GM21825 (cell line): ENCODE results near the gene PRSS2.
A peak's percentile ranks its signal among the peaks of the same experiment; 100 is the strongest.

Source experiments
- ATAC-seq: cut with Tn5 transposase; IDR thresholded peaks from one replicate; pipeline ENCODE4 v1.9.1; 2021; ENCODE audit warnings: mild to moderate bottlenecking, moderate library complexity; ENCODE audit not compliant: unreplicated experiment

The PRSS2 gene

DNA sequence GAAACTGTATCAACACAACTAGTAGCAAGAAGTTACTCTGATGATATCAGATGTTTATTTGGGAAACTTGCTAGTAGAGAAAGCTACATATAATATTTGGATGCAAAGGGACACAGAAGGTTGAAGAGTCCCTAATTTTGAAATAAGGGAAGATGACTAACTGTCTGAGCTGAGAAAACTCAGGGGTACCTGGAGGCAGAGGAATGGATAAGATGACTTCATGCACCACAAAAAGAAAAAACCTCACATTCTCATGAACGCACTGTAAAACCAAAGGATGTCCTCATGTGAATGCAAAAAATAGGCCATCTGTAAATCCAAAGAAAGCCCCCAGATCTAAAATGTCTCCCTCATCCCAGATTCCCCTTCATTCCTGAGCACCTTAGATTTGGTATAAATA, 29.3 kb downstream of the PRSS2 start:
- ATAC-seq: no peak

DNA sequence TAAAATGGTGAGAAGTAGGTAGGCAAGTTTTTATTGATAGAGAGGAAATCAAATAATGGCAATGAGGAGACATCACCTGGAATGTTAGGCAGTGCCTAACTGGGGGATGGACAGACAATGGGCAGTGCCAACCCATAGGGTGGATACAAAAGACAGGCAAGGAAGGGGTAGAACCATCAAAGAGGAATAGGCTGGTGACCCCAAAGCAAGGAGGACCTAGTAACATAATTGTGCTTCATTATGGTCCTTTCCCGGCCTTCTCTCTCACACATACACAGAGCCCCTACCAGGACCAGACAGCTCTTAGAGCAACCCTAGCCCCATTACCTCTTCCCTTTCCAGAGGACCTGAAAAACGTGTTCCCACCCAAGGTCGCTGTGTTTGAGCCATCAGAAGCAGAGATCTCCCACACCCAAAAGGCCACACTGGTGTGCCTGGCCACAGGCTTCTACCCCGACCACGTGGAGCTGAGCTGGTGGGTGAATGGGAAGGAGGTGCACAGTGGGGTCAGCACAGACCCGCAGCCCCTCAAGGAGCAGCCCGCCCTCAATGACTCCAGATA, 30.0 kb downstream of the PRSS2 start:
- ATAC-seq: no peak

DNA sequence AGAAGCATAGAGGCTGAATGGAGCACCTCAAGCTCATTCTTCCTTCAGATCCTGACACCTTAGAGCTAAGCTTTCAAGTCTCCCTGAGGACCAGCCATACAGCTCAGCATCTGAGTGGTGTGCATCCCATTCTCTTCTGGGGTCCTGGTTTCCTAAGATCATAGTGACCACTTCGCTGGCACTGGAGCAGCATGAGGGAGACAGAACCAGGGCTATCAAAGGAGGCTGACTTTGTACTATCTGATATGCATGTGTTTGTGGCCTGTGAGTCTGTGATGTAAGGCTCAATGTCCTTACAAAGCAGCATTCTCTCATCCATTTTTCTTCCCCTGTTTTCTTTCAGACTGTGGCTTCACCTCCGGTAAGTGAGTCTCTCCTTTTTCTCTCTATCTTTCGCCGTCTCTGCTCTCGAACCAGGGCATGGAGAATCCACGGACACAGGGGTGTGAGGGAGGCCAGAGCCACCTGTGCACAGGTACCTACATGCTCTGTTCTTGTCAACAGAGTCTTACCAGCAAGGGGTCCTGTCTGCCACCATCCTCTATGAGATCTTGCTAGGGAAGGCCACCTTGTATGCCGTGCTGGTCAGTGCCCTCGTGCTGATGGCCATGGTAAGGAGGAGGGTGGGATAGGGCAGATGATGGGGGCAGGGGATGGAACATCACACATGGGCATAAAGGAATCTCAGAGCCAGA, 31.0 kb downstream of the PRSS2 start:
- ATAC-seq: no peak

DNA sequence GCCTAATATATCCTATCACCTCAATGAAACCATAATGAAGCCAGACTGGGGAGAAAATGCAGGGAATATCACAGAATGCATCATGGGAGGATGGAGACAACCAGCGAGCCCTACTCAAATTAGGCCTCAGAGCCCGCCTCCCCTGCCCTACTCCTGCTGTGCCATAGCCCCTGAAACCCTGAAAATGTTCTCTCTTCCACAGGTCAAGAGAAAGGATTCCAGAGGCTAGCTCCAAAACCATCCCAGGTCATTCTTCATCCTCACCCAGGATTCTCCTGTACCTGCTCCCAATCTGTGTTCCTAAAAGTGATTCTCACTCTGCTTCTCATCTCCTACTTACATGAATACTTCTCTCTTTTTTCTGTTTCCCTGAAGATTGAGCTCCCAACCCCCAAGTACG, 31.5 kb downstream of the PRSS2 start:
- ATAC-seq: no peak

DNA sequence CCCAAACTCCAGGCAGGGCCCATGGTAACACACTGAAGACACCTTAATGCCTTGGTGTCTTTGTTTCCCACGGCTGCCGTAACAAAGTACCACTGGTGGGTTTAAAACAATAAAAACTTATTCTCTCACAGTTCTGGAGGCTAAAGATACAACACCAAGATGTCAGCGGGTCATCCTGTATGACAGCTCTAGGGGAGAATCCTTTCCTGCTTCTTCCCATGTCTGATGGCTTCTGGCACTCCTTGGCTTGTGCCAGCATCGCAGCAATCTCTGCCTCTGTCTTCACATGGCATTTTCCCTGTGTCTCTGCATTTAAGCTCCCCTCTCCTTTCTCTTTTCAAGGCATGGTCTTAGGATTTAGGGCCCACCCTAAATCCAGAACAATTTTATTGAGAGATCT, 33.1 kb downstream of the PRSS2 start:
- ATAC-seq: no peak

DNA sequence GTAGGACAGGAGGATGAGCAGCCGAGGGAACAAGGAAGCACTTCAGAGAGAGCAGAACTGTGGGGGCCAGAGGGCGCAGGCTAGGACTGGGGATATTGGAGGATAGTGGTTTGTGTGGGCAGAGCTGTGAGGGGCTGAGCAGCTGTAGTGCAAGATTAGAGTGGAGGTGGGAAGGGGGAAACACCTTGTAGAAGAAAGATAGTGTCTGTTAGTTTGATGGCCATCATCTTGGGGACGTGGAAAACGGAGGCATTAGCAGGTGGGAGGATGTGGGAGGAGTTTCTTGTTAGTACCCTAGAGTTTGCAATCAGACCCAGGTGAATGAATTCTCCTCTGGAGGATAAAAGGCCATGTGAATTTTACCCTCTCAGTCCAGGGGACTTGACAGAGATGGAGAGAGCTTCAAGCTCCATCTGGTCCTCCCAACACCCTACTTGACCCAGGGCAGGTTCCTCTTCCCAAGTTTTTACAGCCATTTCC, 34.0 kb downstream of the PRSS2 start:
- ATAC-seq: no peak

DNA sequence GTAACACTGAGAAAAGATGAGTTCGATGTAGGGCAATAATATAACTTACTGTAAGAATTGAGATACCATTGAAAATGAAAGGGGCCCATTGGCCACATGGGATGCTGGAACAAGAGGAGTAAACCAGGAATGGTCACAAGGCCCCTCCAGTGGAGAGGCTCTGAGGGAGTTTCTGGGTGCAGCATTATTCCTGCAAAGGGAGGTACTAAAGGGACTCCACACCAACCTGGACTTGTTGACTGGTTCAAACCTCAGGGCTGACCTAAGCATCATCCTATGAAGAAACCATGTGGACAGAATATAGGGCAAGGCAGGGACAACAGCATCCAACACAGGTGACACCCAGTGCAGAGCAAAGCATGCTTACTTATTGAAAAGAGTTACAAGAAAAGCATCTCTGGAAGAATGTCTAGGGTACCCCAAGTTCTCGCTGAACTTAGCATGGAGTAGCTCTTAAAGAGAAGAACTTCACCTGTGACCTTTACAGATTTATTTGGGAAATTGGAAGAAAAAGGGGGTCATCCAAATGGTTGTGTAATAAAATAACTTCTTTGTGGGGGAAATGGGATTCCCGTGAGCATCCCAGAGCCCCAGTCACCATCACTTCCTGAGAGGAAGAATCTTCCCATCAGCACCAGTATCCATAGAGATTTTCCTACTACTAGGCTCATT, 34.7 kb downstream of the PRSS2 start:
- ATAC-seq: no peak

DNA sequence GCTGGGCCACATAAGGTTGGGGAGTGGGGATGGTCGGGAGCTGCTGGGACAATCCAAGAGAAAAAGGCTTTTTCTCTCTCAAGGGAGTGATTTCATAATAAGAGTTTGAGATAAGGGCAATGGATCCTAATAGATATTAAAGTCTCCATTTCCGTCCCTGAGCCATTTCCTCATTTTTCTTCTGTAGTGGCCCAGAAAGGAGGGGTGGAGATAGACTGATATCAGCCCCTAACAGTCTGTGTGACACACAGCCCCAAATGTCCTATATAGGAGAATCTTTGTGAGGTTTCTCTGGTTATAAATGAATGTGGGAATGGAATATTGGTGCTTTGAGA, 35.2 kb downstream of the PRSS2 start:
- no peak for ATAC-seq

DNA sequence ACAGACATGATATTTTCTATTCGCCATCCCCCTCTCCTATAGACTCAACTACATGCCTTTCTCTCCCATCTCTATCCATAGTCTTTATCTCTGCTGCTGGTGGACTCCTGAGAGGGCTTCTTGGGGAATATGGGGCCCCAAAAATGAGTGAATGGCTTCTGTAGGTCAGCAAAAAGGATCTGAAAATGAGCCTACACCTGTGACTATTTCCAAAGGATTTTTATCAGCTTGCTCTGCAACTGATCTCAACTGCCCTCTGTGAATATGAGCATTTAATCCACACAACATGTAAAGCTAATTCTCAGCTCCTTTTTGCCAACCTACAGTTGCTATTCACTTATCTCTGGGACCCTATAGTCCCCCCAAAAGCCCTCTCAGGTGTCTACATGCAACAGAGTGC, 36.2 kb downstream of the PRSS2 start:
- ATAC-seq: no peak

DNA sequence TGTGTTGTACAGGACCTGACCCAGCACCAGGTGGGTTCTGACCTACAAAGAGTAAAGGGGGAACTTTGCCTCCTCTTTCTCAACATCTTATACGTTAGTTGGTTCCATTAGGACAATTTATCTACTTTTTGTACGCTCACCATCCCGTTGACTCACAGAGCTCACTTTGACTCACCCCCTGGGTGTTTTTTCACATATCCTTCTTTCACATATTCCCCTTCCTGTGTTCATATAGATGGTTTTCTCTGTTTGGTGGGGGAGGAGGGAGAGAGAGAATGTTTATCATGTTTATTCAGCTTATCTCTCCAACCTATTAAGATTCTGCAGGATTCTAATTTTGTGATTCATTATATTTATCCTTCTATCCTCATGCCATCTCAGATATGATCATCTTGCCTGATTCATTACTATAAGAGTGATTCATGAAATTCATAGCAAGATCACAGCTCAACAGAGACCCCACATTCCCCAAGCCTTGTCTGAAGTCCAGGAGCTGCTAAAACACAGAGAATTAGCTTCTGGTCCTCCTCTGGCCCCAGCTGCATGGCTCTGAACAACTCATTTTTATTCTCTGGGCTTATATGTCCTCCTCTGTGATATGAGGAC, 37.2 kb downstream of the PRSS2 start:
- ATAC-seq: peak; percentile 27

DNA sequence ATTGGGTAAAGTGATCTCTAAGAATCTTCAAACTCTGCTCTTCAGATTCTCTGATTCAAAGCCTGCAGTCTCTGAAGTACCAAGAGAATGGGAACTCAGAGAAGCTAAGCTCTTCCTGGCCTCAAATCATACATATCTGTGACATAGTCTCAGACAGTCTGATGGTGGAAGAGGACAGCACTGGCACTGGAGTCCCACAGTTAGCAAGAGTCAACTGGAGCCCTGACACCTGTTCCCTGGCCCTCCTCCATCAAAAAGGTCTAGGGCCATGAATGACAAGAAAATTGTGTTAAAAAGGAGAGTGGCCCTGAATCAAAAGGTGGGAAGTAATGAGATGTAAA, 37.7 kb downstream of the PRSS2 start:
- ATAC-seq: peak; percentile 23

DNA sequence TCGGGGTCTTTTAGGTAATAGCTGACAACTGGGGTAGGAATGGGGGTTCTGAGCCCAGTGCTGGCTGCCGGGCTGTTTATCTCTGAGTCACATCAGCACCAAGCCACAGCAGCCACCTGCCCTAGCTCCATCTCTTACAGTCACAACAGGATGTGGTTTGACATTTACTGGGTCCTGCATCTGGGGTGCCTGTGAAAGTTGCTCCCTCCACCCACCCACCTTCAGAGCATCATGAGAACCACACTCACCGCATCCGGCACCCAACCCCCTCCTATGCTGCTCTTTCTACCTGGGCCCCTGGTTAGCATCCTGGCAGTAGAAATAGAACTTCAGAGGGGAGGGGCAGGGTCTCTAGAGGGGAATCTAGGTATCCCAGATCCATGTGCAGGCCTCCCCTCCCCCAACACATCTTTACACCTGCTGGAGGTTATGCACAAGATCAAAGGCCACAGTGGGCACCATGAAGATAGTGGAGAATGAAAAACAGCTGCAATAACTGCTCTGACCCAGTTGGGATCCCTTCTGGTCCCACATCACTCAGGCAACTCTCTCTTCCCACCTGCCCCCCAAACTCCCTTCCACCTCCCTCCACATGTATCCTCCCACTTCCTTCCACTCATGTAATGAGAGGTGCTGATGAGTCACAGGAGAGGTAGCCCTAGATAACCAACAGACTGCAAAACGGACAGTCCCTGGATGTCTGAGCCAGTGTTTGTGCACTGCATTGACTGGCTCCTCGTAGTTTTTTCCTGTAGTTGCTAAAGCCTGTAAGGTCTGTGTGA, 38.2 kb downstream of the PRSS2 start:
- ATAC-seq: peak; percentile 86

DNA sequence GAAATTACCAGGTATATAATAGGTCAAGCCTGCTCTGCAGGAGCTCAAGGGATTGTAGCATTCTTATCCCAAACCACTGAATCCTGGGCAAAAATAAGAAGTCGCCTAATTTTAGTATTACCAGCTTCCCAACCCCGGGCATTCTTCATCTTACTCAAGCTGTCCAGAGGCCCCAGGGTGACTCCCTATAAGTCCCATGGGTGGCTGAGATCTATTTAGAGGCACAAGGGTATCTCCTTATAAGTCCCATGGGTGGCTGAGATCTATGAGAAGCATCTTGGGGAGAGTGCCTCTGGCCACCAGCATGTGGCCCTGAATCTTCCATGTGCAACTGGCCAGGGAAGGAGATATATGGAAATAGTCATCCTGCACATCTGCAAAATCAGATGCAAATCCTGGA, 38.9 kb downstream of the PRSS2 start:
- ATAC-seq: no peak

DNA sequence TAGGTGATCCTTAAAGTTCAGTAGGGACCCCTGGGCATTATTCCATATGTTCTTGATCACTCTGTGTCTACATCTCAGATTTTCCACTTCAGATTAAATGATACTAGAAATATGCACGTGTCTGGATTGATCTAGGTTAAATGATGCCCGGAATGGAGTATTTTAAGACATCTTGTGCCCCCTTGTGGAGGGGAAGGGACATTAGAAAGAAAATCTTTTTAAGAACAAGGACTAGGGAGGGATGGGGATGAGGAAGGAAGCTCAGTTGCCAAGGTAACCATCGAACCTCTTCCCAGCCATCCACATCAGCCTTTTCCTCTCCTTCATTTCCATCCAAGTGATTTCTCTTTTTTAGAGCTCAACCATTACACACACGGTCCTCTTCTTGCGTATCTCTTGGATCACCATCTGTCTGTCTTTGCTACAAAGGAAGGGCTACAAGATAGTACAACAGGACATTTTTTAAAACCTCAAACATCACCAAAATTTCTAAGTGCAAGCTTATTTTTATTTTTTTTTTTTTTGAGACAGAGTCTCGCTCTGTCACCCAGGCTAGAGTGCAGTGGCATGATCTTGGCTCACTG, 40.5 kb downstream of the PRSS2 start:
- ATAC-seq: no peak

DNA sequence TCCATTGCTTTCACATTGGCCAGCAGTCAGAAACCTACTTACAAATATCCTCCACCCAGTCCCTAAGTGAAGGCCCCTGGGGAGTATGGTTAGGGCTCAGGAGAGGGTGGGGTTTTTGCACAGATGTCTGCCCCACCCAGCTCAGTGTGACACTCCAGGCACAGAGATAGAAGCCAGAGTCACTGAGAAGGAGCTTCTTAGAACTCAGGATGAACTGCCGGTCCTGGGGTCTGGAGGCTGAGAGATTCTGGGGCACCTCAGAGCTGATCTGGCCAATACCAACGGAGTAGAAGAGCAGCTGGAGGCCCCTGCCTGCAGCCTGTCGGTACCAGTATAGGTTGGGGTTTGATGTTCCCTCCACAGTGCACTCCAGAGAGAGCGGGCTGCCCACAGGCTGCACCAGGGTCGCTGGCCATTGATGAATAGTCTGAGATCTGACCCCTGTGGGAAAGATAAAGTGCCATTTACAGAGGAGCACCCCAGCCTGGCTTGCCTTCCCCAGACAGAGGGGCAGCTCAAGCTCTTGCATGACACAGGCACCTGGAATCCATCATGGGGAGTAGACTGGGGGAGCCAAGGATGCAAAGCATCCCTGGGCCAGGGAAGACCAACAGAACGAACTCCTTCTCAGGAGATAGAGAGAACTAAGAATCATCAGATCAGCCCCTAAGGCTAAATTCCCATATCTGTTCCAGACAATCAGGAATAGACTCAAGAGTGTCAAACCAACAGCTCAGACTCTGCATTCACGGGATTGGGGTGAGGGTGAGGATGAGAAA, 41.9 kb downstream of the PRSS2 start:
- ATAC-seq: no peak

DNA sequence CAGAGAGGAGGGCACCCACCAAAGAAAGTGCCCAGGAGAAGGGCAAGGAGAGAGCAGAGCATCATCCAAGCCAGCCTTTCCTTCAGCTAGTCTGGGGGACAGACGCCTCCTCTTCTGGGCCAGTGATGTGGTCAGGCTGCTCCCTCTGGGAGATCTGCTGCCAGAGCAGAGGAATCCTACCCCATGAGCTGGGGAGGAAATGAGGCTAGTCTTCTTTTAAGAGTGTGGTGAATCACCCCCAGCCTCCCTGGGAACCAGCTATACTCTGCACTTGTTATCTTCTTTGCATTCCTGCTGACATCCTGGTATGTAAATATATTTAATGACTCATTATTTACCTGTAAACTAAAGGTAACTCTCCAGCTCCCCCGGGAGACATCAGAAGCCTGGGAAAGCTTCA, 42.5 kb downstream of the PRSS2 start:
- ATAC-seq: no peak

DNA sequence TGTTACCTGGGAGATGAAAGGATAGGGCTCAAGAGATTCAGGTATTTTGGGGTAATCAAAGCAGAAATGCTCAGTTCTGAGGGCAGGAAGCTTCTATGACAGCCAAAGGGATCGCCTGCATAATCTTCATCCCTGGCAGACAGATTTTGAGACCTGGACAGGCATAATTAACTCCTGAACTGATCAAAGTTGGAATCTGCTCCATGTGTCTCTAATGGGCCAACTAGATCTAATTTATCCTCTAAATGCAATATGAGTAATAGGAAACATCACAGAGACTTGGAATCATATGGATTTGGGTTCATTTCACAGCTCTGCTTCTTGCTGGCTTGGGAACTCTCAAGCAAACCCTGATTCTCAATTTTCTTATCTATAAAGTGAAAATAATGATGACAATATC, 42.9 kb downstream of the PRSS2 start:
- ATAC-seq: no peak

DNA sequence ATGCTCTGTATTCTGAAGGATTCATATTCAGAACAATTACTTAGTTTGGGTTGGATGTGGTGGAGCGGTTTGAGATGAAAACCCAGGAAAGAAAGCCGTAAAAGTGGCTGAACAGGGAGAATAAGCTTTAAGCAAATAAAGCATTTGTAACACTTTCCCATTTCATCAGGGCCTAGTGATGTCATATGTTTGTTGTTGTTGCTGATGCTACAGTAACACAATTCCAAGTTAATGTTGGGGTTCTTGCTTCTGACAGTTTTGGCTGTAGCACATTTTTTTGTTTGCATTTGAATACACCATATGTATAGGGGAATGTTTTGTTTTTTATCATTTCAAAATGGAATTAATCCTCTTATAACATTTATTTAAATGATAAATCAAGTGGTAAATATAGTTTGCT, 43.7 kb downstream of the PRSS2 start:
- ATAC-seq: no peak

DNA sequence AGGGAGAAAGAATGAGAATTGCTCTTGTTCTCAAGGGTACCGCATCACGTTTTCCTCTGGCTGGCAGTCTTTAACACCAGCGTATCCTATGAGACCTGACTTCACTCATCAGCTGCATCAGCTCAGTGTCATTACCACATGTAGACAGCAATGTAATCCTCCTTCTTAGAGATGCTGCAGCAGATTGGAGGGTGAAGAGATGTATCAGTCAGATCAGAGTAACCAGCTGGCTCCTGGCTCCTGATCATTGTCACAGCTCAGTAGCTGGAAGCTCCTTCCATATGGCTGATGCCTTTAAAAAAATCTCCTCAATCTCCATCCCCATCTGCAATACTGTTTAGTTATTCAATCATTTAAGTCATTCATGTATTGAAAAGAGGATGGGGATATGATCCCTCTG, 44.4 kb downstream of the PRSS2 start:
- ATAC-seq: no peak

DNA sequence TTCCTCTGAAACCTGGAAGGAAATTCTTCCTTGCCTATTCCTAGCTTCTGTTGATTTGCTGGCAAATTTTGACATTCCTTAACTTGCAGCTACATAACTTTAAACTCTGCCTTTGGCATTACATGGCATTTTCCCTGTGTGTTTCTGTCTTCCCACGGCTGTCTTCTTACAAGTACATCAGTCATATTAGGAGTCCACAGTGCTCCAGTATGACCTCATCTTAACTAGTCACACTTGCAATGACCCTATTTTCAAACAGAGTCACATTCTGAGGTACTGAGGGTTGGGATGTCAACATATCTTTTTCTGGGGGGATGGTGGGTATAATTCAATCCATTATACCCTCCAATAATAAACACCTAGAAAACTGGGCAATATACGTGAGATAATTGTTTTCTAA, 46.7 kb downstream of the PRSS2 start:
- no peak for ATAC-seq
